Naive thymus-derived CD4-positive, alpha-beta T cell (primary cell): ENCODE measurements around the gene MZB1. TPM values are rescaled to one million over a fixed set of nuclear protein-coding genes. Genes with fewer than 3 reads are reported as not detected.
A peak's percentile ranks its signal among the peaks of the same experiment; 100 is the strongest.

Source experiments
- ATAC-seq: fragments of 150-1000 bp; cut with Tn5 transposase; 2 replicates; pipeline ENCODE4 v1.10.0; 2021; ENCODE audit warnings: mild to moderate bottlenecking, moderate library complexity
- CTCF ChIA-PET: fragments of 350-600 bp; sonication (Branson Sonifier 250); formaldehyde crosslinking; loops from one replicate; lab custom pipeline; 2021; ENCODE audit warnings: antibody characterized with exemption; lab: Charles Lee
- POLR2A ChIA-PET: fragments of 350-600 bp; sonication (Branson Sonifier 250); formaldehyde crosslinking; loops from one replicate; lab custom pipeline; 2021; ENCODE audit warnings: antibody characterized with exemption, inconsistent platforms; lab: Charles Lee
- DNase-seq, 9 donors: peaks; one replicate each; pipeline versions ENCODE4 v3.0.0 to v3.0.0-alpha.2; 2020 to 2022; ENCODE audit warnings: mixed read lengths in 1 of 9
- H3K27ac ChIP-seq: one replicate; pipeline ENCODE4 v1.7.0; 2013; ENCODE audit warnings: mild to moderate bottlenecking, low read depth, low read length, moderate library complexity
- H3K27me3 ChIP-seq, 2 donors: one replicate each; pipeline ENCODE4 v1.7.0; 2013; ENCODE audit warnings: low read length in 2 of 2, mild to moderate bottlenecking in 2 of 2, moderate library complexity in 2 of 2; ENCODE audit not compliant: control insufficient read depth in 2 of 2, insufficient read depth in 2 of 2
- H3K36me3 ChIP-seq, 3 experiments: 1 replicate in 2 of 3; 2 replicates in 1 of 3; pipeline ENCODE4 v1.7.0; 2013; ENCODE audit warnings: low read length in 3 of 3, mild to moderate bottlenecking in 3 of 3, moderate library complexity in 1 of 3; ENCODE audit not compliant: insufficient read depth in 3 of 3, control insufficient read depth in 2 of 3
- H3K4me1 ChIP-seq, 2 donors: one replicate each; pipeline ENCODE4 v1.7.0; 2013; ENCODE audit warnings: low read length in 2 of 2, mild to moderate bottlenecking in 2 of 2, moderate library complexity in 1 of 2; ENCODE audit not compliant: control insufficient read depth in 2 of 2, insufficient read depth in 2 of 2
- H3K4me3 ChIP-seq: 2 replicates; pipeline ENCODE4 v1.7.0; 2013; ENCODE audit warnings: mild to moderate bottlenecking, low read length
- H3K9me3 ChIP-seq, 3 experiments: 1 replicate in 2 of 3; 2 replicates in 1 of 3; pipeline ENCODE4 v1.7.0; 2013; ENCODE audit warnings: low read length in 3 of 3; ENCODE audit not compliant: control insufficient read depth in 2 of 3
- H3K27ac Mint-ChIP-seq, 9 donors: one replicate each; pipeline ENCODE4 v1.8.0; 2020 to 2022; ENCODE audit warnings: mixed read lengths in 9 of 9, mild to moderate bottlenecking in 8 of 9, moderate library complexity in 5 of 9, inconsistent platforms in 2 of 9
- H3K27me3 Mint-ChIP-seq, 5 donors: one replicate each; pipeline ENCODE4 v1.8.0; 2021 to 2022; ENCODE audit warnings: mixed read lengths in 5 of 5, mild to moderate bottlenecking in 1 of 5
- H3K36me3 Mint-ChIP-seq, 5 donors: one replicate each; pipeline ENCODE4 v1.8.0; 2020 to 2022; ENCODE audit warnings: mixed read lengths in 5 of 5, mild to moderate bottlenecking in 3 of 5, inconsistent platforms in 1 of 5
- H3K4me1 Mint-ChIP-seq, 7 donors: one replicate each; pipeline ENCODE4 v1.8.0; 2020 to 2022; ENCODE audit warnings: mixed read lengths in 7 of 7, mild to moderate bottlenecking in 3 of 7, inconsistent platforms in 1 of 7
- H3K4me3 Mint-ChIP-seq, 10 donors: one replicate each; pipeline ENCODE4 v1.8.0; 2020 to 2022; ENCODE audit warnings: mild to moderate bottlenecking in 10 of 10, mixed read lengths in 10 of 10, moderate library complexity in 6 of 10, inconsistent platforms in 2 of 10
- H3K9me3 Mint-ChIP-seq, 11 donors: one replicate each; pipeline ENCODE4 v1.8.0; 2020 to 2022; ENCODE audit warnings: mixed read lengths in 11 of 11, mild to moderate bottlenecking in 4 of 11, inconsistent platforms in 1 of 11, moderate library complexity in 1 of 11
- intact Hi-C, 2 donors: fragments of 100-400 bp; cut with micrococcal nuclease; formaldehyde crosslinking; loops; one replicate each; pipeline ENCODE4 v1.15.1; 2023
- polyA plus RNA-seq, 2 donors: library from polyadenylated mRNA; unstranded; fragments of 300-500 nt; fragmentation: Illumina TruSeq; gene quantifications; one replicate each; pipeline ENCODE4 v1.2.3, GENCODE V29; 2021
- total RNA-seq, 6 experiments: library from RNA in 5 of 6; stranded (reverse) in 5 of 6; gene quantifications; 1 replicate in 5 of 6; 2 replicates in 1 of 6; pipeline ENCODE4 v1.2.3 and lab custom pipeline; 2021 to 2026

MZB1 gene
- total and polyA plus RNA-seq, 7 experiments from 2014 or later: 0.25 to 70.6 (median 0.94) TPM

- intact Hi-C loops: loop anchor here in 1 of 2 donors (10.0 kb wide), 1 partner anchor 931 kb away; the partner anchor contains the start of gene EGR1
- Histone ChIP-seq H3K27me3 (no peaks in the 10 kb centered on the region), H3K9me3 (no peaks in the 10 kb centered on the region), H3K36me3 (peaks cover 0 to 6% (median 0%) of the 10 kb centered on the region in 3 experiments), H3K4me3 (no peak overlapping the region), H3K4me1 (peaks cover 5 to 15% of the 10 kb centered on the region in 2 donors), H3K27ac (no peak overlapping the region)
- ChIA-PET POLR2A (interaction anchor here (0.6 to 1.2 kb wide), 4 partner anchors 8 to 18 kb away, joined by 3 to 4 read pairs (median 3); partner anchors contain the start of gene SPATA24), CTCF (no interaction called here)
- H3K4me1 Mint-ChIP-seq: peaks cover 8 to 37% (median 18%) of the 10 kb centered on the region in 7 donors
- H3K4me3 Mint-ChIP-seq: peak overlapping the region in 5 of 10 donors; percentile 15 to 58 (median 40)
- H3K36me3 Mint-ChIP-seq: peaks cover 4 to 7% (median 5%) of the 10 kb centered on the region in 5 donors
- no peaks in the 10 kb centered on the region for H3K9me3 Mint-ChIP-seq
- DNase-seq (no peak), ATAC-seq (no peak)
- H3K27ac Mint-ChIP-seq: peak overlapping the region in 2 of 9 donors; percentile 57 to 78
- H3K27me3 Mint-ChIP-seq: no peaks in the 10 kb centered on the region
Observed at GRCh38 chr5:139395844-139396640, 6.3 kb upstream of the MZB1 start.

GRCh38 chr5:139394654-139395566, 5.2 kb upstream of the MZB1 start, which contains the start of gene PROB1:
Gene PROB1 (minus strand): TSS chr5:139395104. CDS start chr5:139395081, 23 bp downstream.
- CTCF ChIA-PET: interaction anchor here (0.5 kb wide), 1 partner anchor 53 kb away, joined by 3 read pairs; no protein-coding TSS in a partner anchor
- peak within 1 kb of the TSS in 1 of 9 donors; percentile 97 for H3K27ac Mint-ChIP-seq
- H3K4me1 Mint-ChIP-seq: peaks cover 8 to 49% (median 21%) of the 10 kb centered on the region in 7 donors

GRCh38 chr5:139394123-139394653, 4.5 kb upstream of the MZB1 start:
- Histone ChIP-seq H3K4me1 (peaks cover 5 to 33% of the 10 kb centered on the region in 2 donors), H3K27me3 (no peaks in the 10 kb centered on the region), H3K9me3 (no peaks in the 10 kb centered on the region), H3K27ac (peak overlapping the region; percentile 5), H3K4me3 (peak overlapping the region; percentile 76), H3K36me3 (peaks cover 0 to 6% (median 0%) of the 10 kb centered on the region in 3 experiments)
- ChIA-PET POLR2A (interaction anchor here (1.1 to 1.5 kb wide), 3 partner anchors 9 to 101 kb away, joined by 3 to 4 read pairs (median 3); partner anchors contain the start of genes MATR3, PAIP2 and SPATA24), CTCF (interaction anchor here (0.5 kb wide), 1 partner anchor 52 kb away, joined by 3 read pairs; no protein-coding TSS in a partner anchor)
- intact Hi-C loops: loop anchor here (5.0 to 10.0 kb wide), 3 partner anchors 453 to 929 kb away; partner anchors contain the start of genes CTNNA1 (in 1 of the 2) and EGR1 (in 1 of the 2)
- Mint-ChIP-seq H3K9me3 (no peaks in the 10 kb centered on the region), H3K27me3 (no peaks in the 10 kb centered on the region), H3K27ac (peak overlapping the region in 1 of 9 donors; percentile 97), H3K4me3 (peak overlapping the region in 7 of 10 donors; percentile 21 to 97 (median 88)), H3K4me1 (peaks cover 12 to 54% (median 23%) of the 10 kb centered on the region in 7 donors), H3K36me3 (peaks cover 2 to 15% (median 2%) of the 10 kb centered on the region in 5 donors)
- DNase-seq (peak in 6 of 9 donors; percentile 17 to 75 (median 42)), ATAC-seq (peak; percentile 50)

More at GRCh38 chr5:139394654-139395566, 5.2 kb upstream of the MZB1 start, which contains the start of gene PROB1:
- Mint-ChIP-seq H3K4me3 (peak within 1 kb of the TSS in 9 of 10 donors; percentile 19 to 97 (median 87)), H3K27me3 (no peaks in the 10 kb centered on the region), H3K36me3 (peaks cover 4 to 10% (median 5%) of the 10 kb centered on the region in 5 donors), H3K9me3 (no peaks in the 10 kb centered on the region)
- Histone ChIP-seq H3K9me3 (no peaks in the 10 kb centered on the region), H3K27ac (peak within 1 kb of the TSS; percentile 5), H3K27me3 (no peaks in the 10 kb centered on the region), H3K4me3 (peak within 1 kb of the TSS; percentile 76), H3K4me1 (peaks cover 5 to 26% of the 10 kb centered on the region in 2 donors), H3K36me3 (peaks cover 0 to 6% (median 0%) of the 10 kb centered on the region in 3 experiments)
- DNase-seq: no peak
- POLR2A ChIA-PET: interaction anchor here (0.6 to 1.5 kb wide), 6 partner anchors 9 to 679 kb away, joined by 3 to 4 read pairs (median 3); partner anchors contain the start of genes MATR3, PAIP2 and SPATA24
- intact Hi-C loops: loop anchor here (5.0 to 10.0 kb wide), 3 partner anchors 452 to 930 kb away; partner anchors contain the start of genes CTNNA1 (in 1 of the 2) and EGR1 (in 1 of the 2)
- no peak for ATAC-seq

- peaks cover 12 to 56% (median 23%) of the 10 kb centered on the region in 7 donors for H3K4me1 Mint-ChIP-seq
- H3K27me3 ChIP-seq: no peaks in the 10 kb centered on the region
- no peaks in the 10 kb centered on the region for H3K27me3 Mint-ChIP-seq
- peaks cover 0 to 6% (median 0%) of the 10 kb centered on the region in 3 experiments for H3K36me3 ChIP-seq
- peak overlapping the region in 6 of 9 donors; percentile 7 to 97 (median 30) for H3K27ac Mint-ChIP-seq
- H3K9me3 Mint-ChIP-seq: no peaks in the 10 kb centered on the region
- peaks cover 5 to 34% of the 10 kb centered on the region in 2 donors for H3K4me1 ChIP-seq
- peak overlapping the region; percentile 76 for H3K4me3 ChIP-seq
- ChIA-PET CTCF (no interaction called here), POLR2A (interaction anchor here (1.1 to 4.6 kb wide), 4 partner anchors 10 to 100 kb away, joined by 3 to 24 read pairs (median 4); partner anchors contain the start of genes MATR3, PAIP2 and SPATA24)
- H3K27ac ChIP-seq: peak overlapping the region; percentile 17
- ATAC-seq (no peak), DNase-seq (peak in 2 of 9 donors; percentile 13)
- intact Hi-C loops: loop anchor here (2.0 to 10.0 kb wide), 5 partner anchors 45 to 929 kb away; partner anchors contain the start of genes CTNNA1 (in 1 of the 2), DNAJC18 (in 1 of the 2), EGR1 (in 1 of the 2) and MATR3 (in 1 of the 2)
- H3K9me3 ChIP-seq: no peaks in the 10 kb centered on the region
- peak overlapping the region; percentile 87 to 97 (median 90) for H3K4me3 Mint-ChIP-seq
- peaks cover 0 to 15% (median 0%) of the 10 kb centered on the region in 5 donors for H3K36me3 Mint-ChIP-seq
Observed at GRCh38 chr5:139393497-139394122, 3.9 kb upstream of the MZB1 start.
